H9 (cell line): ENCODE measurements around the gene SLC22A15. TPM values are rescaled to one million over a fixed set of nuclear protein-coding genes. Genes with fewer than 3 reads are reported as not detected.

Source experiments
- DNase-seq: peaks from one replicate; pipeline ENCODE4 v3.0.0-alpha.2; 2017
- H2AFZ ChIP-seq: one replicate; pipeline ENCODE4 v1.6.1; 2013; ENCODE audit warnings: mild to moderate bottlenecking, low read length, control low read depth, moderate library complexity
- H2AK5ac ChIP-seq: 2 replicates; pipeline ENCODE4 v1.6.1; 2013; ENCODE audit warnings: low read length, control low read depth, mixed read lengths; ENCODE audit not compliant: insufficient read length
- H2BK120ac ChIP-seq: one replicate; pipeline ENCODE4 v1.6.1; 2013; ENCODE audit warnings: low read depth, mild to moderate bottlenecking, low read length, control low read depth, inconsistent platforms; ENCODE audit not compliant: poor library complexity, severe bottlenecking
- H2BK12ac ChIP-seq: 2 replicates; pipeline ENCODE4 v1.6.1; 2013; ENCODE audit warnings: low read length, control low read depth, mixed read lengths, low read depth; ENCODE audit not compliant: insufficient read length
- H2BK15ac ChIP-seq: 2 replicates; pipeline ENCODE4 v1.6.1; 2013; ENCODE audit warnings: low read depth, low read length, control low read depth
- H2BK20ac ChIP-seq: one replicate; pipeline ENCODE4 v1.6.1; 2013; ENCODE audit warnings: low read depth, mild to moderate bottlenecking, low read length, control low read depth, inconsistent platforms; ENCODE audit not compliant: poor library complexity, severe bottlenecking
- H2BK5ac ChIP-seq: 2 replicates; pipeline ENCODE4 v1.6.1; 2013; ENCODE audit warnings: low read length, control low read depth, mixed read lengths; ENCODE audit not compliant: insufficient read length
- H3K14ac ChIP-seq: 2 replicates; pipeline ENCODE4 v1.6.1; 2013; ENCODE audit warnings: low read length, control low read depth; ENCODE audit not compliant: insufficient read depth
- H3K18ac ChIP-seq: 2 replicates; pipeline ENCODE4 v1.6.1; 2013; ENCODE audit warnings: low read depth, mild to moderate bottlenecking, mixed read lengths, low read length, control low read depth; ENCODE audit not compliant: insufficient read length
- H3K23ac ChIP-seq: 2 replicates; pipeline ENCODE4 v1.6.1; 2013; ENCODE audit warnings: low read length, control low read depth, mixed read lengths, low read depth; ENCODE audit not compliant: insufficient read length
- H3K23me2 ChIP-seq: 2 replicates; pipeline ENCODE4 v1.6.1; 2013; ENCODE audit warnings: low read depth, mild to moderate bottlenecking, mixed read lengths, low read length, control low read depth; ENCODE audit not compliant: insufficient read length, poor library complexity, severe bottlenecking
- H3K27ac ChIP-seq: 2 replicates; pipeline ENCODE4 v1.5.1; 2013; ENCODE audit warnings: low read length, control low read depth, mixed read lengths, low read depth; ENCODE audit not compliant: insufficient read length
- H3K27me3 ChIP-seq: 2 replicates; pipeline ENCODE4 v1.6.1; 2013; ENCODE audit warnings: low read length, control low read depth, inconsistent platforms; ENCODE audit not compliant: insufficient read depth
- H3K4ac ChIP-seq: 2 replicates; pipeline ENCODE4 v1.6.1; 2013; ENCODE audit warnings: low read depth, mild to moderate bottlenecking, control low read depth, inconsistent platforms, low read length, moderate library complexity
- H3K4me1 ChIP-seq: 2 replicates; pipeline ENCODE4 v1.6.1; 2013; ENCODE audit warnings: low read length, control low read depth, inconsistent platforms; ENCODE audit not compliant: insufficient read depth
- H3K4me2 ChIP-seq: 2 replicates; pipeline ENCODE4 v1.6.1; 2013; ENCODE audit warnings: low read length, control low read depth, mixed read lengths; ENCODE audit not compliant: insufficient read length, insufficient read depth
- H3K56ac ChIP-seq: 2 replicates; pipeline ENCODE4 v1.6.1; 2013; ENCODE audit warnings: low read depth, mild to moderate bottlenecking, mixed read lengths, low read length, control low read depth; ENCODE audit not compliant: insufficient read length
- H3K79me1 ChIP-seq: 2 replicates; pipeline ENCODE4 v1.6.1; 2013; ENCODE audit warnings: low read depth, mild to moderate bottlenecking, moderate library complexity, low read length, control low read depth, inconsistent platforms; ENCODE audit not compliant: insufficient read depth, poor library complexity, severe bottlenecking
- H3K79me2 ChIP-seq: 2 replicates; pipeline ENCODE4 v1.6.1; 2013; ENCODE audit warnings: low read length, control low read depth, inconsistent platforms; ENCODE audit not compliant: insufficient read depth
- H3K9ac ChIP-seq: 2 replicates; pipeline ENCODE4 v1.6.1; 2013; ENCODE audit warnings: low read length, control low read depth, mixed read lengths; ENCODE audit not compliant: insufficient read length; ENCODE audit errors: extremely low read depth
- H3K9me3 ChIP-seq: one replicate; pipeline ENCODE4 v1.6.1; 2013; ENCODE audit warnings: low read depth, low read length, inconsistent platforms; ENCODE audit not compliant: control insufficient read depth
- H3T11ph ChIP-seq: one replicate; pipeline ENCODE4 v1.6.1; 2013; ENCODE audit warnings: mild to moderate bottlenecking, low read length, control low read depth, inconsistent platforms
- H4K20me1 ChIP-seq: one replicate; pipeline ENCODE4 v1.6.1; 2013; ENCODE audit not compliant: control insufficient read depth, insufficient read length, insufficient read depth
- H4K5ac ChIP-seq: 2 replicates; pipeline ENCODE4 v1.6.1; 2013; ENCODE audit warnings: low read depth, mild to moderate bottlenecking, mixed read lengths, low read length, control low read depth; ENCODE audit not compliant: insufficient read length
- H4K8ac ChIP-seq: replicated peaks from 2 replicates; pipeline ENCODE4 v1.6.1; 2013; ENCODE audit warnings: low read length, control low read depth, mixed read lengths, low read depth; ENCODE audit not compliant: insufficient read length
- H4K91ac ChIP-seq: 2 replicates; pipeline ENCODE4 v1.6.1; 2013; ENCODE audit warnings: low read depth, mild to moderate bottlenecking, moderate library complexity, mixed read lengths, low read length, control low read depth; ENCODE audit not compliant: insufficient read length
- H3K27ac Mint-ChIP-seq, 3 experiments: 2 replicates in 2 of 3; 3 replicates in 1 of 3; pipeline ENCODE4 v1.8.0; 2020 to 2021; ENCODE audit warnings: mixed read lengths in 3 of 3, mild to moderate bottlenecking in 1 of 3, moderate library complexity in 1 of 3
- H3K27me3 Mint-ChIP-seq: 2 replicates; pipeline ENCODE4 v1.8.0; 2021; ENCODE audit warnings: low read depth, mild to moderate bottlenecking, moderate library complexity, mixed read lengths
- H3K36me3 Mint-ChIP-seq, 3 experiments: 2 replicates in 2 of 3; 3 replicates in 1 of 3; pipeline ENCODE4 v1.8.0; 2020 to 2021; ENCODE audit warnings: low read depth in 3 of 3, mixed read lengths in 3 of 3; ENCODE audit not compliant: insufficient read depth in 1 of 3
- H3K4me1 Mint-ChIP-seq, 2 experiments: 2 replicates each; pipeline ENCODE4 v1.8.0; 2020; ENCODE audit warnings: mixed read lengths in 2 of 2
- H3K4me3 Mint-ChIP-seq, 2 experiments: 2 replicates in 1 of 2; 3 replicates in 1 of 2; pipeline ENCODE4 v1.8.0; 2020 to 2021; ENCODE audit warnings: mild to moderate bottlenecking in 2 of 2, mixed read lengths in 2 of 2, moderate library complexity in 1 of 2
- H3K9me3 Mint-ChIP-seq, 2 experiments: 2 replicates in 1 of 2; 3 replicates in 1 of 2; pipeline ENCODE4 v1.8.0; 2020; ENCODE audit warnings: mild to moderate bottlenecking in 2 of 2, mixed read lengths in 2 of 2, moderate library complexity in 1 of 2
- CTCF ChIP-seq: fragments of 200-600 bp; sonication (generic); conservative IDR thresholded peaks from 3 replicates; pipeline ENCODE4 v1.8.0; 2021; ENCODE audit warnings: antibody characterized with exemption, mild to moderate bottlenecking
- WGBS: extraction: QIAGEN DNeasy Blood & Tissue Kit; methylation state at CpG from one replicate; pipeline ENCODE4 v1.1.7; 2013; ENCODE audit warnings: missing lambda C conversion rate, low lambda C conversion rate, mixed read lengths; ENCODE audit not compliant: insufficient read length; ENCODE audit errors: extremely low coverage; 5-methylcytosine and 5-hydroxymethylcytosine counted together
- total RNA-seq: library from RNA; stranded (reverse); gene quantifications from 2 replicates; pipeline ENCODE4 v1.2.1, GENCODE V29; 2021

Gene SLC22A15
- total RNA-seq, 1 experiment from 2014 or later = 3.2 TPM

- no peaks in the 10 kb centered on the region for H3K4me1 Mint-ChIP-seq
- no peak overlapping the region for H3K18ac ChIP-seq
- no peak overlapping the region for H3K23ac ChIP-seq
- H3K79me2 ChIP-seq = no peaks in the 10 kb centered on the region
- peaks cover 0 to 7% (median 0%) of the 10 kb centered on the region in 3 experiments; a peak in 1 of 7 replicates for H3K36me3 Mint-ChIP-seq
- no peak overlapping the region for H2BK120ac ChIP-seq
- H4K20me1 ChIP-seq = no peaks in the 10 kb centered on the region
- no peak overlapping the region for H4K91ac ChIP-seq
- peaks cover 5 to 9% of the 10 kb centered on the region in 2 experiments; a peak in 3 of 5 replicates for H3K9me3 Mint-ChIP-seq
- H3K79me1 ChIP-seq = no peaks in the 10 kb centered on the region
- no peak overlapping the region for H3K4ac ChIP-seq
- H3K9me3 ChIP-seq = no peaks in the 10 kb centered on the region
- H2BK15ac ChIP-seq = no peak overlapping the region
- no peak overlapping the region for H2BK20ac ChIP-seq
- H3K27me3 ChIP-seq = no peaks in the 10 kb centered on the region
- H3K14ac ChIP-seq = no peak overlapping the region
- H3K4me3 Mint-ChIP-seq = no peak overlapping the region
- no CpG with 5 or more reads among the region's 2 CpGs for WGBS
- DNase-seq = no peak
- H3K27ac Mint-ChIP-seq = no peak overlapping the region
- H3K4me1 ChIP-seq = no peaks in the 10 kb centered on the region
- H2BK12ac ChIP-seq = no peak overlapping the region
- H3K9ac ChIP-seq = no peak overlapping the region
- H3K27ac ChIP-seq = no peak overlapping the region
- H4K5ac ChIP-seq = no peak overlapping the region
- no peak overlapping the region for H2AFZ ChIP-seq
- H4K8ac ChIP-seq = no peak overlapping the region
- no peak overlapping the region for H3K4me2 ChIP-seq
- no peak overlapping the region for H3K56ac ChIP-seq
- H3K27me3 Mint-ChIP-seq = no peaks in the 10 kb centered on the region
- no peak overlapping the region for H2BK5ac ChIP-seq
- no peak for TF ChIP-seq CTCF
- H3T11ph ChIP-seq = no peak overlapping the region
- H3K23me2 ChIP-seq = no peaks in the 10 kb centered on the region
- no peak overlapping the region for H2AK5ac ChIP-seq
These were observed 123.6 kb downstream of the SLC22A15 start for GRCh38 chr1:116099919-116100318.
